Erythroblast (primary cell): Measurements from ENCODE around the gene FGF14.

ENCODE experiments used
- GATA1 ChIP-seq: IDR thresholded peaks from 2 replicates; pipeline ENCODE4 v1.6.1; 2011; ENCODE audit warnings: low read depth, mild to moderate bottlenecking, control low read depth, low read length, moderate library complexity
- POLR2A ChIP-seq: IDR thresholded peaks from 2 replicates; pipeline ENCODE4 v1.6.1; 2011; ENCODE audit warnings: mild to moderate bottlenecking, low read length

GRCh38 chr13:102012299-102013293, 389.3 kb downstream of the FGF14 start:
- TF ChIP-seq POLR2A, result no peak
- TF ChIP-seq GATA1, result no peak
